Type B pancreatic cell (in vitro differentiated cells): ENCODE results near the gene SULF2. TPM values are rescaled to one million over a fixed set of nuclear protein-coding genes. Genes with fewer than 3 reads are reported as not detected.

ENCODE experiments used
- DNase-seq: peaks from one replicate; pipeline ENCODE4 v3.0.0; 2021; ENCODE audit warnings: mixed read lengths; ENCODE audit not compliant: unreplicated experiment; ENCODE audit errors: extremely low spot score
- H3K27ac Mint-ChIP-seq: 2 replicates; pipeline ENCODE4 v1.8.0; 2021; ENCODE audit warnings: mild to moderate bottlenecking, mixed read lengths
- H3K27me3 Mint-ChIP-seq: 2 replicates; pipeline ENCODE4 v1.8.0; 2021; ENCODE audit warnings: mixed read lengths
- H3K36me3 Mint-ChIP-seq: 2 replicates; pipeline ENCODE4 v1.8.0; 2021; ENCODE audit warnings: mixed read lengths
- H3K4me1 Mint-ChIP-seq: one replicate; pipeline ENCODE4 v1.8.0; 2021; ENCODE audit warnings: mixed read lengths; ENCODE audit not compliant: unreplicated experiment
- H3K4me3 Mint-ChIP-seq: 2 replicates; pipeline ENCODE4 v1.8.0; 2021; ENCODE audit warnings: mild to moderate bottlenecking, mixed read lengths
- H3K9me3 Mint-ChIP-seq: 2 replicates; pipeline ENCODE4 v1.8.0; 2021; ENCODE audit warnings: mixed read lengths
- CTCF ChIP-seq: fragments of 200-600 bp; sonication (generic); conservative IDR thresholded peaks from 2 replicates; pipeline ENCODE4 v1.5.0; 2021; ENCODE audit warnings: antibody characterized with exemption, mild to moderate bottlenecking
- total RNA-seq: library from RNA; stranded (reverse); gene quantifications from 2 replicates; pipeline ENCODE4 v1.2.1, GENCODE V29; 2021; ENCODE audit warnings: low replicate concordance

Gene SULF2
- total RNA-seq, 1 donor from 2014 or later = 146 TPM

GRCh38 chr20:47747669-47748031, 37.6 kb downstream of the SULF2 start:
- DNase-seq = no peak
- H3K27me3 Mint-ChIP-seq = no peaks in the 10 kb centered on the region
- no peaks in the 10 kb centered on the region for H3K9me3 Mint-ChIP-seq
- peaks cover 4% of the 10 kb centered on the region for H3K4me1 Mint-ChIP-seq
- H3K36me3 Mint-ChIP-seq = peaks cover 23% of the 10 kb centered on the region
- H3K4me3 Mint-ChIP-seq = no peak overlapping the region
- no peak for TF ChIP-seq CTCF
- H3K27ac Mint-ChIP-seq = no peak overlapping the region

DNA sequence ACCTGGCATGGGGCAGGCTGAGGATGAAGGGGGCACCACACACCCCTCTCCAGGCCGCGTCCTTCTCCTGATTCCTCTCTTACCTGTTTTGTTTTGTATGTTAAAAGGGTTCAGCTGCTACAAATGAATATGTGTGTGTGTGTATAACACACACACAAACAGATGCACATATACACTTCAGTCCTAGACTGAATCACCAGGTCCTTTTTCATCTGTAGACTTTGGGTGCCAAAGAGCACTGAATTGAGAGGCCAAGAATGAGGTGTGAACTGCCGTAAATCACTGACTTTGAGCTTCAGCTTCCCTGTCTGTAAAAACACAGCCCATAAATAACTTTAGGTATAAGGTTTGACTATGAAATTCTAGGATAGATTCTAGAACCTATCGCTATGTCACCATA, 40.5 kb downstream of the SULF2 start:
- DNase-seq = no peak
- Mint-ChIP-seq H3K27me3 (no peaks in the 10 kb centered on the region), H3K27ac (no peak overlapping the region), H3K36me3 (peaks cover 21% of the 10 kb centered on the region), H3K4me1 (peaks cover 12% of the 10 kb centered on the region), H3K4me3 (no peak overlapping the region), H3K9me3 (no peaks in the 10 kb centered on the region)
- no peak for TF ChIP-seq CTCF

DNA sequence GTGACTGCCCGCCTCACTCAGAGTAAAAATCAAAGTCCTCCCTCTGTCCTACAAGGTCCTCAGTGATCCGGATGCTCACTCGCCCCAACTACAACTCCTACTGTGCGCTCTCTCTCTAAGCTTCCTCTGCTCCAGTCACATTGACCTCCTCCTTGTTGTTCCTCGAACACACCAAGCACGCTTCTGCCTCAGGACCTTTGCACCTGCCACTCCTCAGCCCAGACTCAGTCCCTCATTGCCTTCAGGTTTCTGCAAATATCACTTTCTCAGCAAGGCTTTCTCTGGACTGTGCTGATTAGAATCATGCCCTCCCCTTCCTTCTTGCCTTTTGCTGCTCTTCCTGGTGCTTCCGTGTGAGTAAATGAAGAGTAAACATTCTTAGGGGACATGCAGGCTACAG, 41.6 kb downstream of the SULF2 start:
- H3K9me3 Mint-ChIP-seq = no peaks in the 10 kb centered on the region
- peaks cover 12% of the 10 kb centered on the region for H3K4me1 Mint-ChIP-seq
- H3K27me3 Mint-ChIP-seq = no peaks in the 10 kb centered on the region
- no peak overlapping the region for H3K27ac Mint-ChIP-seq
- H3K36me3 Mint-ChIP-seq = peaks cover 17% of the 10 kb centered on the region
- DNase-seq = no peak
- H3K4me3 Mint-ChIP-seq = no peak overlapping the region
- TF ChIP-seq CTCF = no peak

- TF ChIP-seq CTCF = no peak
- Mint-ChIP-seq H3K36me3 (peaks cover 11% of the 10 kb centered on the region), H3K27me3 (no peaks in the 10 kb centered on the region), H3K9me3 (no peaks in the 10 kb centered on the region), H3K27ac (no peak overlapping the region), H3K4me3 (no peak overlapping the region), H3K4me1 (peaks cover 12% of the 10 kb centered on the region)
- no peak for DNase-seq
Measured at GRCh38 chr20:47741669-47742608, 43.3 kb downstream of the SULF2 start.

DNA sequence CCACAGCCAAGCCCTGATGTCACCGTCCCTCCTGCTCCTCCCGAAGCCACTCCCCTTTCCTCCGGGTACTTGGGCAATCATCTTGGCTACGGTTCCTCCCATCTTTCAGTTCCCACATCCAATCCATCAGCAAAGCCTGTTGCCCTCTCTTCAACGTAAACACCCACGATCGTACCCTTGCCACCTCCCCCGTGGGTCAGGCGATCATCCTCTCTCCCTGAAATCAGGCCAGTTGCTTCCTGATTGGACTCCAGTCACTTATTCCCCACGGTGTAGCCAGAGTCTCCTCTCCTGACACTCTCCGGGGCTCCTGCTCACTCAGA, 44.5 kb downstream of the SULF2 start:
- Mint-ChIP-seq H3K4me1 (peaks cover 9% of the 10 kb centered on the region), H3K4me3 (no peak overlapping the region), H3K27ac (no peak overlapping the region), H3K9me3 (no peaks in the 10 kb centered on the region), H3K36me3 (peaks cover 14% of the 10 kb centered on the region), H3K27me3 (no peaks in the 10 kb centered on the region)
- no peak for TF ChIP-seq CTCF
- DNase-seq = no peak
